SU-DHL-6 (cell line): Measurements from ENCODE around the gene ENTPD8.
A peak's percentile ranks its signal among the peaks of the same experiment; 100 is the strongest.

Experiments used
- H2AFZ ChIP-seq: fragments of 200-600 bp; sonication (generic); 2 replicates; pipeline ENCODE4 v1.6.1; 2014; ENCODE audit warnings: low read depth, mild to moderate bottlenecking, moderate library complexity, mixed read lengths, antibody characterized with exemption, low read length; ENCODE audit not compliant: severe bottlenecking
- H3F3A ChIP-seq: fragments of 200-600 bp; shearing (Covaris generic); 2 replicates; pipeline ENCODE4 v1.6.0; 2016; ENCODE audit warnings: antibody characterized with exemption, mild to moderate bottlenecking; ENCODE audit not compliant: insufficient read depth
- H3K27ac ChIP-seq: fragments of 200-600 bp; sonication (generic); 2 replicates; pipeline ENCODE4 v1.5.1; 2016; ENCODE audit warnings: low read depth, mild to moderate bottlenecking, low read length, moderate library complexity, mixed read lengths
- H3K27me3 ChIP-seq: fragments of 200-600 bp; sonication (generic), shearing (Covaris generic); 2 replicates; pipeline ENCODE4 v1.6.0; 2014; ENCODE audit warnings: mild to moderate bottlenecking, low read length
- H3K36me3 ChIP-seq: fragments of 200-600 bp; sonication (generic); 2 replicates; pipeline ENCODE4 v1.6.1; 2014; ENCODE audit warnings: mild to moderate bottlenecking, low read length, mixed read lengths
- H3K4me2 ChIP-seq: fragments of 300-600, 200-600 bp; shearing (Covaris generic), sonication (generic); 2 replicates; pipeline ENCODE4 v1.6.0; 2014; ENCODE audit warnings: low read length, low read depth, mild to moderate bottlenecking; ENCODE audit not compliant: poor library complexity, severe bottlenecking
- H3K4me3 ChIP-seq: fragments of 200-600 bp; sonication (generic); 2 replicates; pipeline ENCODE4 v1.5.1; 2014; ENCODE audit warnings: antibody characterized with exemption, low read length, mild to moderate bottlenecking, mixed read lengths; ENCODE audit not compliant: insufficient read depth, poor library complexity, severe bottlenecking
- H3K79me2 ChIP-seq: fragments of 200-600 bp; sonication (generic); 2 replicates; pipeline ENCODE4 v1.6.1; 2014; ENCODE audit warnings: mild to moderate bottlenecking, low read length, moderate library complexity; ENCODE audit not compliant: insufficient read depth
- H3K9ac ChIP-seq: fragments of 200-600 bp; sonication (generic); 2 replicates; pipeline ENCODE4 v1.7.0; 2014; ENCODE audit warnings: mild to moderate bottlenecking, low read length
- H3K9me2 ChIP-seq: fragments of 200-600 bp; sonication (generic); replicated peaks from 2 replicates; pipeline ENCODE4 v1.6.1; 2014; ENCODE audit warnings: low read length; ENCODE audit not compliant: insufficient read depth
- H3K9me3 ChIP-seq: fragments of 200-600 bp; sonication (generic); 2 replicates; pipeline ENCODE4 v1.6.1; 2014; ENCODE audit warnings: low read length, mixed read lengths; ENCODE audit not compliant: insufficient read depth
- H4K20me1 ChIP-seq: fragments of 200-600 bp; sonication (generic); 2 replicates; pipeline ENCODE4 v1.6.1; 2014; ENCODE audit warnings: low read depth, mild to moderate bottlenecking, antibody characterized with exemption, low read length, moderate library complexity, mixed read lengths
- CTCF ChIP-seq: fragments of 200-600 bp; sonication (generic); IDR thresholded peaks from one replicate; pipeline ENCODE4 v1.5.1; 2017; ENCODE audit warnings: antibody characterized with exemption, mild to moderate bottlenecking, low read length, moderate library complexity; ENCODE audit not compliant: insufficient read depth, poor library complexity, severe bottlenecking
- EZH2phosphoT487 ChIP-seq: fragments of 200-600 bp; sonication (generic), shearing (Covaris generic); conservative IDR thresholded peaks from 2 replicates; pipeline ENCODE4 v1.6.1; 2018; ENCODE audit warnings: mild to moderate bottlenecking, antibody characterized with exemption, low read length, moderate library complexity, mixed read lengths

Gene ENTPD8, protein sequence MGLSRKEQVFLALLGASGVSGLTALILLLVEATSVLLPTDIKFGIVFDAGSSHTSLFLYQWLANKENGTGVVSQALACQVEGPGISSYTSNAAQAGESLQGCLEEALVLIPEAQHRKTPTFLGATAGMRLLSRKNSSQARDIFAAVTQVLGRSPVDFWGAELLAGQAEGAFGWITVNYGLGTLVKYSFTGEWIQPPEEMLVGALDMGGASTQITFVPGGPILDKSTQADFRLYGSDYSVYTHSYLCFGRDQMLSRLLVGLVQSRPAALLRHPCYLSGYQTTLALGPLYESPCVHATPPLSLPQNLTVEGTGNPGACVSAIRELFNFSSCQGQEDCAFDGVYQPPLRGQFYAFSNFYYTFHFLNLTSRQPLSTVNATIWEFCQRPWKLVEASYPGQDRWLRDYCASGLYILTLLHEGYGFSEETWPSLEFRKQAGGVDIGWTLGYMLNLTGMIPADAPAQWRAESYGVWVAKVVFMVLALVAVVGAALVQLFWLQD

DNA sequence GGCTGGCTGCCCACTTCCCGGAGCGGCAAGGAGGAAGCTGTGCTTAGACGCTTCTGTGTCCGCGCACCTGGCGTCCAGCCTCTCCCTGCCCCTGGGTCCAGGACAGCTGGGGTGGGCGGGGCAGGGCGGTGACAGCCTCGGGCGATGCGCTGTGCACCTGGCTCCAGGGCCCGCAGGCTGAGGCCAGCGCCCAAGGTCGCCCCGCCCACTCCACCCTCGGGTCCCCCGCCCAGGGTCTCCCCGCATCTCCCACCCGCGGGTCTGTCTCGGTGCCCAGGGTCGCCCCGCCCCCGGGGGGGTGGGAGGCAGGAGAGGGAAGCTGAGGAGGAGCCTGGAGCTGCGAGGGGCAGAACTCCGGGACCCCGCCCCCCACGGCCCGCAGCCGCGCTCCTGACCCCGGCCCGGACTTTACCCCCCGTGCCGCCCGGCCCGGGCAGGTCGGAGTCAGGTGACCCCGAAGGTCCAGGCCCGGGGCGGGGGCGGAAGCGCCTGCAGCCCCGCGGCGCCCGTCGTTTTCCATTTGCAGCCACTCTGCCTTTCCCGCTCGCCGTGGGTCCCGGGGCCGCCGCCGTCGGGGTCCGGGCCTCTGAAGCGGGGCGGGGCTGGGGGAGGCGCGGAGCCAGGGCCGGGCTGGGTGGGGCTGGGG lies at the start of gene ENTPD8:
Gene ENTPD8, minus strand, starts transcription at position 69 of the 646 bp plus-strand sequence. CDS start 3,072 bp downstream, outside the sequence.
- no peaks in the 10 kb centered on the region for H3K9me2 ChIP-seq
- no peak within 1 kb of the TSS for H3K27ac ChIP-seq
- H3K4me3 ChIP-seq, result peak within 1 kb of the TSS; percentile 45
- H3K4me2 ChIP-seq, result peak within 1 kb of the TSS; percentile 47
- H4K20me1 ChIP-seq, result no peaks in the 10 kb centered on the region
- TF ChIP-seq EZH2phosphoT487 (no peak), CTCF (no peak)
- H3K9me3 ChIP-seq, result no peaks in the 10 kb centered on the region
- H3K79me2 ChIP-seq, result no peaks in the 10 kb centered on the region
- no peaks in the 10 kb centered on the region for H3K36me3 ChIP-seq
- 0 out of 2 replicates have a peak within 1 kb of the TSS, but pooled peaks have one; percentile 16 for H3K9ac ChIP-seq
- no peak within 1 kb of the TSS for H2AFZ ChIP-seq
- peaks cover 6% of the 10 kb centered on the region for H3F3A ChIP-seq
- H3K27me3 ChIP-seq, result no peaks in the 10 kb centered on the region

DNA sequence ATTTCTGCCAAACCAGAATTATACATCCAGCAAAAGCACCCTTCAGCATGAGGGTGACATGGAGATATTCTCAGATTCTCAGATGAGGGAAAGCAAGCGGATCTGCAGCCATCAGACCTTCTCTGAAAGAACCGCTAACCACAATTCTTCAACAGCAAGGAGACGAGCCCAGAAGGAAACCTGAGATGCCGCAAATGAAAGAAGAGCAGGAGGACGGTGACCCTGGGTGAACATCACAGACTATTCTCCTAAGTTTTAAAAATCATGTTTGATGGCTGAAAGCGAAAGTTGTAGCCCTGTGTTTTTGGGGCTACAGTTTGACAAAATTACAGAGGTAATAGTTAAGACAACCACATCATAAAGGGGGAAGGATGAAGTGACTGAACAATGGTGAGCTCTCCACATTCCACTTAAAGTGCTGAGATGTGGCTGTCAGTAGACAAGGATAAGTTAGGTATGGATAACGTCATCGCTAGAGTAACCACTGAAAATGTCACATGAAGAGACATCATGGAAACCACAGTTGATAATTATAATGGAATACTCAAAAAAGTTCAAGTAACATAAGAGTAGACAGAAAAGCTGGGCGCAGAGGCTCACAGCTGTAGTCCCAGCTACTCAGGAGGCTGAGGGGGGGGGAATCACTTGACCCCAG lies 49.5 kb upstream of the ENTPD8 start:
- no peak overlapping the region for H3K27ac ChIP-seq
- TF ChIP-seq EZH2phosphoT487 (no peak), CTCF (no peak)
- H4K20me1 ChIP-seq, result no peaks in the 10 kb centered on the region
- H3F3A ChIP-seq, result no peaks in the 10 kb centered on the region
- no peaks in the 10 kb centered on the region for H3K36me3 ChIP-seq
- no peak overlapping the region for H2AFZ ChIP-seq
- no peak overlapping the region for H3K9ac ChIP-seq
- no peaks in the 10 kb centered on the region for H3K9me2 ChIP-seq
- H3K27me3 ChIP-seq, result no peaks in the 10 kb centered on the region
- H3K79me2 ChIP-seq, result no peaks in the 10 kb centered on the region
- H3K9me3 ChIP-seq, result no peaks in the 10 kb centered on the region
- no peak overlapping the region for H3K4me2 ChIP-seq
- H3K4me3 ChIP-seq, result no peak overlapping the region

DNA sequence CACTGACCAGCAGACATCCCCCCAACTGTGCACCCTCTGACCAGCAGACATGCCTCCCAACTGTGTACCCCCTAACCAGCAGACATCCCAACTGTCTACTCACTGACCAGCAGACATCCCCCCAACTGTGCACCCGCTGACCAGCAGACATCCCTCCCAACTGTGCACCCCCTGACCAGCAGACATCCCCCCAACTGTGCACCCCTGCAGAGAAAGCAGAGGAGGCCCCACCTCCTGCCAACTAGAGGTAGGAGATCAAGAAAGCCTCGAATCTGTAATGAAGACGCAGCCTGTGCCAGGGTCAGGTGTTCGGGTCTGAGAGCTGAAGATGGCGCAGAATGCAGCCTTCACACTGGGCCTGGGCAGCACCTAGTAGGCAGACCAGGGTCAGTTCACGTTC lies 47.7 kb upstream of the ENTPD8 start:
- no peaks in the 10 kb centered on the region for H3F3A ChIP-seq
- H2AFZ ChIP-seq, result no peak overlapping the region
- H3K27me3 ChIP-seq, result no peaks in the 10 kb centered on the region
- no peaks in the 10 kb centered on the region for H4K20me1 ChIP-seq
- no peak overlapping the region for H3K27ac ChIP-seq
- H3K9me2 ChIP-seq, result no peaks in the 10 kb centered on the region
- no peaks in the 10 kb centered on the region for H3K79me2 ChIP-seq
- H3K9ac ChIP-seq, result no peak overlapping the region
- H3K9me3 ChIP-seq, result no peaks in the 10 kb centered on the region
- no peak overlapping the region for H3K4me3 ChIP-seq
- no peaks in the 10 kb centered on the region for H3K36me3 ChIP-seq
- TF ChIP-seq EZH2phosphoT487, result no peak
- TF ChIP-seq CTCF, result no peak
- H3K4me2 ChIP-seq, result no peak overlapping the region
